ENCODE measurements around the gene ZNF774.

DNA sequence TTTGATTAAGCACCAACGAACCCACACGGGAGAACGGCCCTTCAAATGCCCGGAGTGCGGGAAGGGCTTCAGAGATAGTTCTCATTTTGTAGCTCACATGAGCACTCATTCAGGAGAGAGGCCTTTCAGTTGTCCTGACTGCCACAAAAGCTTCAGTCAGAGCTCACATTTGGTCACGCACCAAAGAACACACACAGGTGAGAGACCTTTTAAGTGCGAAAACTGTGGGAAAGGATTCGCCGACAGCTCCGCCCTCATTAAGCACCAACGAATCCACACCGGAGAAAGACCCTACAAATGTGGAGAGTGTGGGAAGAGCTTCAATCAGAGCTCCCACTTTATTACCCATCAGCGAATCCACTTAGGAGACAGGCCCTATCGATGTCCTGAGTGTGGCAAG lies 8.7 kb downstream of the ZNF774 start:
- TF ChIP-seq, protein P1, sequence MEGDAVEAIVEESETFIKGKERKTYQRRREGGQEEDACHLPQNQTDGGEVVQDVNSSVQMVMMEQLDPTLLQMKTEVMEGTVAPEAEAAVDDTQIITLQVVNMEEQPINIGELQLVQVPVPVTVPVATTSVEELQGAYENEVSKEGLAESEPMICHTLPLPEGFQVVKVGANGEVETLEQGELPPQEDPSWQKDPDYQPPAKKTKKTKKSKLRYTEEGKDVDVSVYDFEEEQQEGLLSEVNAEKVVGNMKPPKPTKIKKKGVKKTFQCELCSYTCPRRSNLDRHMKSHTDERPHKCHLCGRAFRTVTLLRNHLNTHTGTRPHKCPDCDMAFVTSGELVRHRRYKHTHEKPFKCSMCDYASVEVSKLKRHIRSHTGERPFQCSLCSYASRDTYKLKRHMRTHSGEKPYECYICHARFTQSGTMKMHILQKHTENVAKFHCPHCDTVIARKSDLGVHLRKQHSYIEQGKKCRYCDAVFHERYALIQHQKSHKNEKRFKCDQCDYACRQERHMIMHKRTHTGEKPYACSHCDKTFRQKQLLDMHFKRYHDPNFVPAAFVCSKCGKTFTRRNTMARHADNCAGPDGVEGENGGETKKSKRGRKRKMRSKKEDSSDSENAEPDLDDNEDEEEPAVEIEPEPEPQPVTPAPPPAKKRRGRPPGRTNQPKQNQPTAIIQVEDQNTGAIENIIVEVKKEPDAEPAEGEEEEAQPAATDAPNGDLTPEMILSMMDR (IDR thresholded peaks at IDR 0.05), result no peak
- TF ChIP-seq POLR2AphosphoS5 (IDR thresholded peaks at IDR 0.05; ENCODE audit: insufficient read depth in 1 of 2, low read depth in 1 of 2) (no peak), POLR2A (IDR thresholded peaks at IDR 0.05) (no peak)
